Tibial artery (tissue), 4 donors: Measurements from ENCODE around the gene GLB1L3.
A peak's percentile ranks its signal among the peaks of the same experiment; 100 is the strongest.
"Not testable (repeated sequence)": the region's sequence is repeated elsewhere in the genome, so short reads cannot be mapped to it uniquely, and the experiment has no call there.

ENCODE experiments used
- DNase-seq, 2 donors: peaks; one replicate each; pipeline ENCODE4 v3.0.0-alpha.2; 2019
- H3K27ac ChIP-seq, 2 donors: fragments of 200-600 bp; sonication (generic) in 1 of 2; 1 replicate in 1 of 2; 2 replicates in 1 of 2; pipeline ENCODE4 v1.5.1; 2018 to 2019; ENCODE audit warnings: mild to moderate bottlenecking in 1 of 2
- H3K27me3 ChIP-seq, 2 donors: fragments of 200-600 bp; sonication (generic) in 1 of 2; one replicate each; pipeline versions ENCODE4 v1.5.1 to v1.6.0; 2016 to 2019
- H3K36me3 ChIP-seq, 3 donors: fragments of 200-600 bp; sonication (generic) in 2 of 3; one replicate each; pipeline ENCODE4 v1.5.1; 2016 to 2019; ENCODE audit warnings: mild to moderate bottlenecking in 2 of 3
- H3K4me1 ChIP-seq, 4 donors: fragments of 200-600 bp; sonication (generic) in 2 of 4; 1 replicate in 3 of 4; 2 replicates in 1 of 4; pipeline ENCODE4 v1.5.1; 2016 to 2019
- H3K4me3 ChIP-seq, 2 donors: fragments of 200-600 bp; sonication (generic) in 1 of 2; 1 replicate in 1 of 2; 2 replicates in 1 of 2; pipeline ENCODE4 v1.5.1; 2018 to 2019; ENCODE audit warnings: mild to moderate bottlenecking in 2 of 2
- H3K9me3 ChIP-seq, 3 donors: fragments of 200-600 bp; sonication (generic) in 1 of 3; one replicate each; pipeline ENCODE4 v1.5.1; 2016 to 2019
- intact Hi-C: fragments of 100-400 bp; cut with DNase I; formaldehyde crosslinking; loops from one replicate; pipeline ENCODE4 v1.15.0; 2023; ENCODE audit warnings: low total_unique reads
- TF ChIP-seq, protein P1 (sequence below), 2 experiments: fragments of 200-600 bp in 1 of 2; fragments of 450-650 bp in 1 of 2; IDR thresholded peaks; one replicate each; pipeline ENCODE4 v1.5.1; 2017 to 2019; ENCODE audit warnings: antibody characterized with exemption in 2 of 2, mild to moderate bottlenecking in 1 of 2, moderate library complexity in 1 of 2

Gene GLB1L3

DNA sequence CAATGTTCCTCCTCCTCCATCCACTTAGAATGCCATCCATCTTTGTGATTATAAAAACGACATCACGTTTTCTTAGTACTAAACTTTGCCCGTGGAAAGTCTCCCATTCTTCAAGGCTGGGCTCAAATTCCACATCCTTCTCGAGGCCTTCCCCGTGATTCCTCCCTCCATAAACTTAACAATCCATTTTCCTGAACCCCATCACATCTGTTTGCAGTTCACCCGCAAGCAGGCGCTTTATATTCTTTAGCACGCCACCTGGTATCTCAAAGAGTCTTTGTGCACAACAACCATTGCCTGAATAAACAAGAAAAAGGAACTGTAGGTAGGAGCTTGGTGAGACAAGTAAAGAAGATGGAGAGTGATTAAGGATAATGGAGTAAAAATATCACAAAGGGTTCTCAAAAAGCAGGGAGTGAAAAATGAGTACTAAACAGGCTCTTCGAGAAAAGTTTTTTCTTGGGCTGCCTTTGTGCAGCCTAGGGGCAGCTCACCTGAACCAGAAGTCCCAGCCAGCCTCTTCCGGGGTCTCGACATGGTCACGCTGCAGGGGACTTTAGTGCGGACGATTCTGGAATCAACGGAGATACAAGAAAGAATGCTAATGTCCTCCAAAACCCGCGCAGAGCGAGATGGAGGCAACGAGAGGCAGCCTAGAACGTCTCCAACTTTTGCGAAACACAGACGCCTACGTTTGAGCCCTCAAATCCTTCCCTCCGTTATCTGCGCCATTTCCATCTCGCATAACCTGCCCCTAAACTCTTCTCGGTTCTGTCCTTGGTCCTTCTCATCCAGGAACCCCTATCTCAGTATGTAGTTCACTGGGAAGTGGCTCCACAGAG, 23.6 kb upstream of the GLB1L3 start:
- H3K36me3 ChIP-seq, result peaks cover 27 to 49% (median 31%) of the 10 kb centered on the region in 3 donors
- intact Hi-C loops, result loop anchor here (2.0 kb wide), 1 partner anchor 28 kb away; the partner anchor contains the start of gene VPS26B

DNA sequence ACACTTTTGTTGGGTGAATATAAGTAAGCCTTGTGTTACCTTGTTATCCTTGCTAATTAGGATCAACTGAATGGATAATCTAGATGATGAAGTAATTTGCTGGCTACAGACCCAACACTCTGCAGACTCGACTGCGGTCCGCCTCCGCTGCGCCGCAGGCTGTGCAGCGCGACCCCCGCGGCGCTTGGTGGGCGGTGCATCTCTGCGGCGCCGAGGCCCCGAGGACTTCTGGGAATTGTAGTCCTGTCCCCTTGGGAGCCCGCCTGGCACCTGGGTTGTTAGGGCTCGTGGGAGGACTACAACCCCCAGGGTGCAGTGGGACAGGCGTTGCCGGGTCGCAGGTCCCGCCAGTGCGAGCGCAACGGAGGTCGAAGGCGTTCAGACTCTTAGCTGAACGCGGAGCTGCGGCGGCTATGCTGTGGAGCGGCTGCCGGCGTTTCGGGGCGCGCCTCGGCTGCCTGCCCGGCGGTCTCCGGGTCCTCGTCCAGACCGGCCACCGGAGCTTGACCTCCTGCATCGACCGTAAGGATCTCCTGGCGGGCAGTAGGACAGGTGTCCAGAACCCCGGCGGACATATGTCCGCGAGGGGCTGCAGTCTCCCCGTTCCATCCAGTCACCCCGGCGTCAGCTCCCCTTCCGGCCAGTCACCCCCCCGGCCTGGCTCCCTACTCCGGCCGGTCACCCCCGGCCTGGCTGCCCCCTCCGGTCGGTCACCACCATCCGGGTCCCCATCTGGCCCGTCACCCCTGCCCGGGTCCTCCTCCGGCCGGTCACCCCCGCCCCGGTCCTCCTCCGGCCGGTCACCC, 22.8 kb upstream of the GLB1L3 start, which contains the start of the genes ACAD8 and THYN1:
ACAD8 (plus strand) TSS at position 381 of the 806 bp plus-strand sequence; CDS start at position 414, 33 bp downstream.
THYN1 (minus strand) TSS at position 165 of the 806 bp plus-strand sequence. CDS start 470 bp downstream, outside the sequence.
- Histone ChIP-seq H3K27me3 (no peaks in the 10 kb centered on the region), H3K9me3 (no peaks in the 10 kb centered on the region), H3K4me3 (peak within 1 kb of the TSS; percentile 77 to 97), H3K27ac (peak within 1 kb of the TSS; percentile 73 to 74), H3K4me1 (peaks cover 0 to 30% (median 22%) of the 10 kb centered on the region in 4 donors), H3K36me3 (peaks cover 22 to 49% (median 29%) of the 10 kb centered on the region in 3 donors)
- TF ChIP-seq, protein P1, sequence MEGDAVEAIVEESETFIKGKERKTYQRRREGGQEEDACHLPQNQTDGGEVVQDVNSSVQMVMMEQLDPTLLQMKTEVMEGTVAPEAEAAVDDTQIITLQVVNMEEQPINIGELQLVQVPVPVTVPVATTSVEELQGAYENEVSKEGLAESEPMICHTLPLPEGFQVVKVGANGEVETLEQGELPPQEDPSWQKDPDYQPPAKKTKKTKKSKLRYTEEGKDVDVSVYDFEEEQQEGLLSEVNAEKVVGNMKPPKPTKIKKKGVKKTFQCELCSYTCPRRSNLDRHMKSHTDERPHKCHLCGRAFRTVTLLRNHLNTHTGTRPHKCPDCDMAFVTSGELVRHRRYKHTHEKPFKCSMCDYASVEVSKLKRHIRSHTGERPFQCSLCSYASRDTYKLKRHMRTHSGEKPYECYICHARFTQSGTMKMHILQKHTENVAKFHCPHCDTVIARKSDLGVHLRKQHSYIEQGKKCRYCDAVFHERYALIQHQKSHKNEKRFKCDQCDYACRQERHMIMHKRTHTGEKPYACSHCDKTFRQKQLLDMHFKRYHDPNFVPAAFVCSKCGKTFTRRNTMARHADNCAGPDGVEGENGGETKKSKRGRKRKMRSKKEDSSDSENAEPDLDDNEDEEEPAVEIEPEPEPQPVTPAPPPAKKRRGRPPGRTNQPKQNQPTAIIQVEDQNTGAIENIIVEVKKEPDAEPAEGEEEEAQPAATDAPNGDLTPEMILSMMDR (IDR thresholded peaks at IDR 0.05), result peak; percentile 34 to 55
- intact Hi-C loops, result loop anchor here (2.0 kb wide), 1 partner anchor 29 kb away; the partner anchor contains the start of gene VPS26B
- peak; percentile 96 to 98 for DNase-seq

More for the DNA sequence above, 23.6 kb upstream of the GLB1L3 start:
- no peaks in the 10 kb centered on the region for H3K9me3 ChIP-seq
- peak overlapping the region; percentile 77 to 97 for H3K4me3 ChIP-seq
- H3K27me3 ChIP-seq, result no peaks in the 10 kb centered on the region
- H3K27ac ChIP-seq, result peak overlapping the region; percentile 73 to 74
- DNase-seq, result peak in 1 of 2 donors; percentile 36
- TF ChIP-seq, protein P1 (IDR thresholded peaks at IDR 0.05), result no peak
- H3K4me1 ChIP-seq, result peaks cover 0 to 30% (median 22%) of the 10 kb centered on the region in 4 donors

DNA sequence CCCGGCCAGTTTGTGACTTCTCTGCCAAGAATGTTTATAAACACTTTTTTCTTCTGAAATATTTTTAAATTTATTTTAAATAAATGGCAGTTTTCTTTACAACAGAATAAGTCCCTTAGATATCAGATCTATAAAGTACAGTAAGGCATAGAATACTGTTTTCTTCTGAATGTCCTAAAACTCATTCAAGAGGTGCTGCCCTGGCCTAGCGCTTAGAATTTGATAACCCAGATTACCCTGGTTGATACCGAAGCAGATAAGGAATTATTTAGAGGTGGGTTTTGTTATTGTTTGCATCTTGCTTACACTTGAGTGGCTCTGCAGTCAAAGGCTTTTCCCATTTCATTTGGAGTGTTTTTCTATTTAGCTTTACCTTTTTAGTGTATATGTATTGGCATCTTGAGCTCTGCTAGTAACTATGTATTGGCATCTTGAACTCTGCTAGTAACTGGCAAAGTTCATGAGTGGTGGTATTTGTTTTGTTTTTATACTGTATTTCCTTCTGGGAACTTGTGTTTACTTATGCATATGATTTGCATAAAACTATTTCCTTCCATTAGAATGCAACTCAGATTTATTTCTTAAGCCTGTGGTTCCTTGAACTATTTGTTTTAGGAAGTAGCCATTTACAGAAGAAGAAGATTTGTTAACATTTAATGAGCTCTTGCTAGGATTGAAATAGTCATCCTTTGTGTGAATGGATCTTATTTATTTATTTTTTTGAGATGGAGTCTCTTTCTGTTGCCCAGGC, 21.6 kb upstream of the GLB1L3 start:
- H3K27ac ChIP-seq, result no peak overlapping the region
- intact Hi-C loops, result no loop called here
- H3K27me3 ChIP-seq, result no peaks in the 10 kb centered on the region
- peaks cover 0 to 30% (median 22%) of the 10 kb centered on the region in 4 donors for H3K4me1 ChIP-seq
- no peaks in the 10 kb centered on the region for H3K9me3 ChIP-seq
- TF ChIP-seq, protein P1 (IDR thresholded peaks at IDR 0.05), result no peak
- H3K4me3 ChIP-seq, result peak overlapping the region; percentile 77 to 97
- DNase-seq, result no peak
- H3K36me3 ChIP-seq, result peaks cover 21 to 49% (median 30%) of the 10 kb centered on the region in 3 donors

DNA sequence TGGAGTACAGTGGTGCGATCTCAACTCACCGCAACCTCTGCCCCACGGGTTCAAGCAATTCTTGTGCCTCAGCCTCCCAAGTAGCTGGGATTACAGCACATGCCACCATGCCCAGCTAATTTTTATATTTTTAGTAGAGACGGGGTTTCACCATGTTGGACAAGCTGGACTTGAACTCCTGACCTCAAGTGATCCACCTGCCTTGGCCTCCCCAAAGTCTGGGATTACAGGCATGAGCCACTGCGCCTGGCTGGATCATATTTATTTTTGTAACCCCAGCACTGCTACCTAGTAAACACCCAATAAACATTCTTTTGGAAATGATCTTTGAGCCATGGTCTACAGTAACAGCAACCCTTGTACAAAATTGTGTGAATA, 21.0 kb upstream of the GLB1L3 start:
- H3K4me3 ChIP-seq, H3K27ac ChIP-seq, intact Hi-C loops, H3K9me3 ChIP-seq, DNase-seq, H3K27me3 ChIP-seq: not testable (repeated sequence)
- Histone ChIP-seq H3K4me1 (peaks cover 0 to 30% (median 22%) of the 10 kb centered on the region in 4 donors), H3K36me3 (peaks cover 21 to 49% (median 30%) of the 10 kb centered on the region in 3 donors)

DNA sequence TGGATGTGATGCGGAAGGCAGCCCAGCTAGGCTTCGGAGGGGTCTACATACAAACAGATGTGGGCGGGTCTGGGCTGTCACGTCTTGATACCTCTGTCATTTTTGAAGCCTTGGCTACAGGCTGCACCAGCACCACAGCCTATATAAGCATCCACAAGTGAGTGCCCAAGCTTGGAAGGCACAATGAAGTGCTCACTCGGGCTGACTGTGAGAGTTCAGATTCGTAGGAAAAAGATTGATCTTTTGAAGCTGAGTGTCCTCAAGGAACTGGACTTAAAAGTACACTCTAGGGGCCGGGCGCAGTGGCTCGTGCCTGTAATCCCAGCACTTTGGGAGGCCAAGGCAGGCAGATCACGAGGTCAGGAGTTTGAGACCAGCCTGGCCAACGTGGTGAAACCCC, 19.1 kb upstream of the GLB1L3 start:
- Histone ChIP-seq H3K9me3 (no peaks in the 10 kb centered on the region), H3K36me3 (peaks cover 37 to 58% (median 49%) of the 10 kb centered on the region in 3 donors), H3K27me3 (no peaks in the 10 kb centered on the region), H3K4me3 (no peak overlapping the region), H3K27ac (no peak overlapping the region), H3K4me1 (peaks cover 0 to 23% (median 14%) of the 10 kb centered on the region in 4 donors)
- TF ChIP-seq, protein P1 (IDR thresholded peaks at IDR 0.05), result no peak
- DNase-seq, result no peak
- intact Hi-C loops, result no loop called here
